HCT116 (cell line): ENCODE measurements around the gene BPIFB6. TPM values are rescaled to one million over a fixed set of nuclear protein-coding genes. Genes with fewer than 3 reads are reported as not detected.
A peak's percentile ranks its signal among the peaks of the same experiment; 100 is the strongest.

Source experiments
- ATAC-seq: fragments of 200-7000 bp; cut with Tn5 transposase; 2 replicates; pipeline ENCODE4 v1.9.1; 2020; ENCODE audit warnings: mild to moderate bottlenecking, moderate library complexity
- BruUV-seq: library from RNA; stranded (reverse); fragments of 400-500 nt; replicated peaks from 2 replicates; lab custom pipeline; 2021; lab: Mats Ljungman, UMichigan
- CTCF ChIA-PET: fragments of 300-600 bp; sonication (Branson Sonifier 250); formaldehyde crosslinking; loops from one replicate; lab custom pipeline; 2021; ENCODE audit warnings: antibody characterized with exemption; lab: Charles Lee
- POLR2A ChIA-PET: fragments of 300-600, 350-600 bp; sonication (Branson Sonifier 250); formaldehyde crosslinking; loops from one replicate; lab custom pipeline; 2021; ENCODE audit warnings: antibody characterized with exemption; lab: Charles Lee
- RAD21 ChIA-PET, 2 experiments: fragments of 300-600 bp; sonication (Branson Sonifier 250); formaldehyde crosslinking; loops; one replicate each; lab custom pipeline; 2023; ENCODE audit warnings: low total read pairs in 2 of 2; ENCODE audit not compliant: uncharacterized antibody in 2 of 2, unreplicated experiment in 2 of 2, low non-redundant PET in 1 of 2; lab: Charles Lee
- DNase-seq: peaks from one replicate; pipeline ENCODE4 v3.0.0-alpha.2; 2010; ENCODE audit warnings: low read depth, low spot score
- H2AFZ ChIP-seq: fragments of 200-600 bp; shearing (Covaris generic), sonication (generic); 2 replicates; pipeline ENCODE4 v1.6.1; 2017; ENCODE audit warnings: low read depth, mixed run types, mixed read lengths, antibody characterized with exemption, low read length; ENCODE audit not compliant: poor library complexity, severe bottlenecking
- H3K27ac ChIP-seq: 2 replicates; pipeline ENCODE4 v1.5.1; 2012; ENCODE audit warnings: low read depth, low read length
- H3K27me3 ChIP-seq: fragments of 200-600 bp; sonication (generic); 2 replicates; pipeline ENCODE4 v1.6.1; 2016; ENCODE audit warnings: mixed run types, low read length, mixed read lengths; ENCODE audit not compliant: insufficient read depth
- H3K36me3 ChIP-seq, 2 experiments: fragments of 200-500 bp in 1 of 2; fragments of 200-600 bp in 1 of 2; sonication (Bioruptor generic) in 1 of 2; sonication (generic) in 1 of 2; 2 replicates each; pipeline versions ENCODE4 v1.5.1 to v1.6.1; 2014 to 2016; ENCODE audit warnings: low read length in 2 of 2, inconsistent platforms in 1 of 2, mixed read lengths in 1 of 2, mixed run types in 1 of 2; ENCODE audit not compliant: insufficient read depth in 2 of 2, control insufficient read depth in 1 of 2
- H3K4me1 ChIP-seq, 2 experiments: fragments of 200-600 bp in 1 of 2; sonication (generic) in 1 of 2; 2 replicates each; pipeline versions ENCODE4 v1.5.1 to v1.6.1; 2012 to 2017; ENCODE audit warnings: low read length in 2 of 2, inconsistent platforms in 1 of 2, mild to moderate bottlenecking in 1 of 2, mixed read lengths in 1 of 2, mixed run types in 1 of 2, moderate library complexity in 1 of 2; ENCODE audit not compliant: insufficient read depth in 2 of 2, control insufficient read depth in 1 of 2
- H3K4me2 ChIP-seq: fragments of 200-600 bp; sonication (generic); 2 replicates; pipeline ENCODE4 v1.6.1; 2017; ENCODE audit warnings: mixed run types, low read length, mixed read lengths
- H3K4me3 ChIP-seq, 2 experiments: fragments of 200-600 bp in 1 of 2; sonication (generic) in 1 of 2; replicated peaks in 1 of 2; 2 replicates each; pipeline ENCODE4 v1.5.1; 2011 to 2016; ENCODE audit warnings: low read length in 2 of 2, control low read depth in 1 of 2, low read depth in 1 of 2, mild to moderate bottlenecking in 1 of 2, mixed read lengths in 1 of 2, mixed run types in 1 of 2
- H3K79me2 ChIP-seq: fragments of 200-600 bp; sonication (generic); 2 replicates; pipeline ENCODE4 v1.6.1; 2017; ENCODE audit warnings: mild to moderate bottlenecking, mixed run types, low read length, moderate library complexity, mixed read lengths; ENCODE audit not compliant: insufficient read depth
- H3K9ac ChIP-seq: fragments of 200-600 bp; sonication (generic); 2 replicates; pipeline ENCODE4 v1.6.1; 2016; ENCODE audit warnings: low read length, mixed read lengths
- H3K9me2 ChIP-seq: fragments of 200-600 bp; sonication (generic), shearing (Covaris generic); 2 replicates; pipeline ENCODE4 v1.6.1; 2017; ENCODE audit warnings: mixed run types, mild to moderate bottlenecking, moderate library complexity; ENCODE audit not compliant: insufficient read depth
- H3K9me3 ChIP-seq, 2 experiments: fragments of 200-500 bp in 1 of 2; fragments of 200-600 bp in 1 of 2; sonication (Bioruptor generic) in 1 of 2; sonication (generic) in 1 of 2; 2 replicates each; pipeline ENCODE4 v1.6.1; 2014 to 2017; ENCODE audit warnings: low read length in 2 of 2, mixed read lengths in 2 of 2, inconsistent platforms in 1 of 2, low read depth in 1 of 2, mild to moderate bottlenecking in 1 of 2, mixed run types in 1 of 2, moderate library complexity in 1 of 2; ENCODE audit not compliant: control insufficient read depth in 1 of 2, insufficient read depth in 1 of 2
- H4K20me1 ChIP-seq: fragments of 200-600 bp; sonication (generic), shearing (Covaris generic); 2 replicates; pipeline ENCODE4 v1.6.1; 2017; ENCODE audit warnings: mixed run types, mild to moderate bottlenecking, moderate library complexity; ENCODE audit not compliant: insufficient read depth
- ELF1 ChIP-seq: IDR thresholded peaks from 2 replicates; pipeline ENCODE4 v1.6.1; 2012; ENCODE audit warnings: low read depth, borderline replicate concordance
- EZH2 ChIP-seq: fragments of 200-600 bp; sonication (generic); IDR thresholded peaks from 2 replicates; pipeline ENCODE4 v1.6.1; 2017; ENCODE audit warnings: antibody characterized with exemption, mixed run types
- EZH2phosphoT487 ChIP-seq: fragments of 200-600 bp; IDR thresholded peaks from 2 replicates; pipeline ENCODE4 v1.6.1; 2018; ENCODE audit warnings: antibody characterized with exemption, borderline replicate concordance
- POLR2AphosphoS5 ChIP-seq: IDR thresholded peaks from 2 replicates; pipeline ENCODE4 v1.6.1; 2011; ENCODE audit warnings: mild to moderate bottlenecking, low read depth, low read length, moderate library complexity
- RAD21 ChIP-seq: IDR thresholded peaks from 2 replicates; pipeline ENCODE4 v1.6.1; 2012; ENCODE audit warnings: low read depth, mild to moderate bottlenecking
- SP1 ChIP-seq: IDR thresholded peaks from 2 replicates; pipeline ENCODE4 v1.6.1; 2012; ENCODE audit warnings: low read depth
- SRF ChIP-seq: IDR thresholded peaks from 2 replicates; pipeline ENCODE4 v1.6.1; 2012; ENCODE audit warnings: low read depth
- TCF7L2 ChIP-seq: IDR thresholded peaks from 2 replicates; pipeline ENCODE4 v1.7.0; 2011; ENCODE audit warnings: borderline replicate concordance, inconsistent platforms; ENCODE audit not compliant: insufficient read depth, insufficient read length; ENCODE audit errors: extremely low read depth
- YY1 ChIP-seq: IDR thresholded peaks from 2 replicates; pipeline ENCODE4 v1.6.1; 2011; ENCODE audit warnings: low read length, low read depth, moderate library complexity, mild to moderate bottlenecking; ENCODE audit not compliant: insufficient replicate concordance; ENCODE audit errors: extremely low read depth
- ZFX ChIP-seq: fragments of 450-650 bp; IDR thresholded peaks from 2 replicates; pipeline ENCODE4 v1.6.1; 2017
- intact Hi-C: fragments of 100-400 bp; cut with micrococcal nuclease; formaldehyde crosslinking; loops from 2 replicates; pipeline ENCODE4 v1.10.0; 2022
- total RNA-seq: library from RNA; stranded (reverse); gene quantifications from one replicate; pipeline ENCODE4 v1.2.1, GENCODE V29; 2021; ENCODE audit not compliant: unreplicated experiment
- TF ChIP-seq, protein P1 (sequence below): IDR thresholded peaks from 2 replicates; pipeline ENCODE4 v1.6.1; 2012; ENCODE audit warnings: low read depth
- TF ChIP-seq, protein P2 (sequence below): IDR thresholded peaks from 2 replicates; pipeline ENCODE4 v1.6.1; 2012

Gene BPIFB6
- total RNA-seq, 1 experiment from 2014 or later = not detected

DNA sequence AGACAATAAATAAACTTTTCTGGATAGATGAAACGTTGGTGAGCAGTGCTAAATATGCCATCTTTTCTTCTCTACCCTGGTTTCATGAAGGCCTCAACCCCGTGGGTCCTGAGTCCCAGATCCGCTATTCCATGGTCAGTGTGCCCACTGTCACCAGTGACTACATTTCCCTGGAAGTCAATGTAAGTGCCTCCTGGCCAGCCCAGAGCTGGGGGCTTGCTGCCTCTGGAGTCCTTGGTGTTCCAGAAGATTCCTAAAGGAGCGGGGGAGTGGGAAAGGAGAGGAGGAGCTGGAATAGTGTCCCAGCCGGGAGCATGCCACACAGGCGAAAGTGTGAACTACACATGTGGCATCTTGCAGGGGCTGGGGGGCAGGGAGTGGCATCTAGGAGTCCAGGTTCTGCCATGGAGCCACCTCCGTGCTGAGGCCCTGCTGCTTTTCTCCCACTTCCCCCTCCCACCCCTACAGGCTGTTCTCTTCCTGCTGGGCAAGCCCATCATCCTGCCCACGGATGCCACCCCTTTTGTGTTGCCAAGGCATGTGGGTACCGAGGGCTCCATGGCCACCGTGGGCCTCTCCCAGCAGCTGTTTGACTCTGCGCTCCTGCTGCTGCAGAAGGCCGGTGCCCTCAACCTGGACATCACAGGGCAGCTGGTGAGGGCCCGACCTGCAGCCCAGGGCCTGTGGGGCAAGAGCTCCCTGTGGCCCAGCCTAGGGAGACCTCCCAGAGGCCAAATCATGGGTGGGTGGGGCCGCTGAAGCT is 13.1 kb upstream of the BPIFB6 start:
- no peaks in the 10 kb centered on the region for H3K36me3 ChIP-seq
- no peak overlapping the region for H3K4me2 ChIP-seq
- no peaks in the 10 kb centered on the region for H3K4me1 ChIP-seq
- RAD21 ChIA-PET = no interaction called here
- TF ChIP-seq, protein P1, sequence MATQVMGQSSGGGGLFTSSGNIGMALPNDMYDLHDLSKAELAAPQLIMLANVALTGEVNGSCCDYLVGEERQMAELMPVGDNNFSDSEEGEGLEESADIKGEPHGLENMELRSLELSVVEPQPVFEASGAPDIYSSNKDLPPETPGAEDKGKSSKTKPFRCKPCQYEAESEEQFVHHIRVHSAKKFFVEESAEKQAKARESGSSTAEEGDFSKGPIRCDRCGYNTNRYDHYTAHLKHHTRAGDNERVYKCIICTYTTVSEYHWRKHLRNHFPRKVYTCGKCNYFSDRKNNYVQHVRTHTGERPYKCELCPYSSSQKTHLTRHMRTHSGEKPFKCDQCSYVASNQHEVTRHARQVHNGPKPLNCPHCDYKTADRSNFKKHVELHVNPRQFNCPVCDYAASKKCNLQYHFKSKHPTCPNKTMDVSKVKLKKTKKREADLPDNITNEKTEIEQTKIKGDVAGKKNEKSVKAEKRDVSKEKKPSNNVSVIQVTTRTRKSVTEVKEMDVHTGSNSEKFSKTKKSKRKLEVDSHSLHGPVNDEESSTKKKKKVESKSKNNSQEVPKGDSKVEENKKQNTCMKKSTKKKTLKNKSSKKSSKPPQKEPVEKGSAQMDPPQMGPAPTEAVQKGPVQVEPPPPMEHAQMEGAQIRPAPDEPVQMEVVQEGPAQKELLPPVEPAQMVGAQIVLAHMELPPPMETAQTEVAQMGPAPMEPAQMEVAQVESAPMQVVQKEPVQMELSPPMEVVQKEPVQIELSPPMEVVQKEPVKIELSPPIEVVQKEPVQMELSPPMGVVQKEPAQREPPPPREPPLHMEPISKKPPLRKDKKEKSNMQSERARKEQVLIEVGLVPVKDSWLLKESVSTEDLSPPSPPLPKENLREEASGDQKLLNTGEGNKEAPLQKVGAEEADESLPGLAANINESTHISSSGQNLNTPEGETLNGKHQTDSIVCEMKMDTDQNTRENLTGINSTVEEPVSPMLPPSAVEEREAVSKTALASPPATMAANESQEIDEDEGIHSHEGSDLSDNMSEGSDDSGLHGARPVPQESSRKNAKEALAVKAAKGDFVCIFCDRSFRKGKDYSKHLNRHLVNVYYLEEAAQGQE = no peak
- TF ChIP-seq EZH2 (no peak), ELF1 (no peak), POLR2AphosphoS5 (no peak), ZFX (no peak), SRF (no peak), YY1 (no peak), RAD21 (no peak), TCF7L2 (no peak), EZH2phosphoT487 (no peak), SP1 (no peak)
- TF ChIP-seq, protein P2, sequence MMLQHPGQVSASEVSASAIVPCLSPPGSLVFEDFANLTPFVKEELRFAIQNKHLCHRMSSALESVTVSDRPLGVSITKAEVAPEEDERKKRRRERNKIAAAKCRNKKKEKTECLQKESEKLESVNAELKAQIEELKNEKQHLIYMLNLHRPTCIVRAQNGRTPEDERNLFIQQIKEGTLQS = no peak
- TF ChIP-seq, all 23 proteins: peak for 0
- Histone ChIP-seq H3K4me3 (no peak overlapping the region), H3K27ac (no peak overlapping the region), H3K27me3 (peaks cover 6% of the 10 kb centered on the region; the same call in 1 of the 2 replicates), H3K9ac (no peak overlapping the region), H3K9me2 (no peaks in the 10 kb centered on the region), H3K79me2 (no peaks in the 10 kb centered on the region), H3K9me3 (no peaks in the 10 kb centered on the region), H2AFZ (no peak overlapping the region), H4K20me1 (no peaks in the 10 kb centered on the region)
- 0 out of 2 replicates have a peak, but pooled peaks have one; percentile 43 for ATAC-seq
- ChIA-PET POLR2A (no interaction called here), CTCF (no interaction called here)
- BruUV-seq = no TSS peak
- DNase-seq = no peak
- intact Hi-C loops = no loop called here
